Activated CD4-positive, alpha-beta T cell treated with anti-CD3 and anti-CD28 coated beads, Interleukin-2, amount 10 ng/mL, durations not matched to agents 7 days and 5 days (primary cell): Measurements from ENCODE around the gene RCOR2. TPM values are rescaled to one million over a fixed set of nuclear protein-coding genes. Genes with fewer than 3 reads are reported as not detected.
A peak's percentile ranks its signal among the peaks of the same experiment; 100 is the strongest.

Source experiments
- CTCF ChIA-PET: fragments of 350-600 bp; sonication (Branson Sonifier 250); formaldehyde crosslinking; loops from one replicate; lab custom pipeline; 2021; ENCODE audit warnings: antibody characterized with exemption; lab: Charles Lee
- POLR2A ChIA-PET: fragments of 350-600 bp; sonication (Branson Sonifier 250); formaldehyde crosslinking; loops from one replicate; lab custom pipeline; 2021; ENCODE audit warnings: antibody characterized with exemption; lab: Charles Lee
- DNase-seq: peaks from one replicate; pipeline ENCODE4 v3.0.0-alpha.2; 2020
- H3K27ac Mint-ChIP-seq: one replicate; pipeline ENCODE4 v1.8.0; 2021; ENCODE audit warnings: mild to moderate bottlenecking, moderate library complexity, mixed read lengths
- H3K27me3 Mint-ChIP-seq: one replicate; pipeline ENCODE4 v1.8.0; 2021; ENCODE audit warnings: mixed read lengths
- H3K36me3 Mint-ChIP-seq: one replicate; pipeline ENCODE4 v1.8.0; 2021; ENCODE audit warnings: low read depth, mixed read lengths
- H3K4me1 Mint-ChIP-seq: one replicate; pipeline ENCODE4 v1.8.0; 2021; ENCODE audit warnings: mixed read lengths
- H3K4me3 Mint-ChIP-seq: one replicate; pipeline ENCODE4 v1.8.0; 2021; ENCODE audit warnings: mild to moderate bottlenecking, moderate library complexity, mixed read lengths
- H3K9me3 Mint-ChIP-seq: one replicate; pipeline ENCODE4 v1.8.0; 2021; ENCODE audit warnings: mixed read lengths
- total RNA-seq, 2 experiments: library from RNA; stranded (reverse); gene quantifications; one replicate each; pipeline ENCODE4 v1.2.3, GENCODE V29; 2021

Gene RCOR2
- total RNA-seq, 2 experiments from 2014 or later: 0.12 to 0.40 TPM

DNA sequence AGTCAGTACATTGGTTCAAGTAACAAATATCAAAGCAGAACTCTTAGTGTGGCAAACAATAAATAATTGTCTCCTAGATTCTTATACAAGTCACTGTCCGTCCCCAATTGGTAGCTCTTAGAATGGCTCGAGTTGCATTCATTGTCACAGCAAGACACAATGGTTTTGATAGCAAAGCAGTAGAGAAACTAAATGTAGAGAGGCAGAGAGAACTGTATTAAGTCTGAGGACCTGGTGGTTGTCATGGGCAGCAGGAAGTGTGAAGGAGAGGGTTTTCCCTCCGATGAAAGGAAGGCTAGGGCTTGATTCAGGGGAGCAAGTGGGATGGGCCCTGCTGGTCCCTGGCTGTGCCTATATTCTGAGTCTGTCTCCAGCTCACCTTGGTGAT is 36.6 kb downstream of the RCOR2 start:
- POLR2A ChIA-PET: no interaction called here

DNA sequence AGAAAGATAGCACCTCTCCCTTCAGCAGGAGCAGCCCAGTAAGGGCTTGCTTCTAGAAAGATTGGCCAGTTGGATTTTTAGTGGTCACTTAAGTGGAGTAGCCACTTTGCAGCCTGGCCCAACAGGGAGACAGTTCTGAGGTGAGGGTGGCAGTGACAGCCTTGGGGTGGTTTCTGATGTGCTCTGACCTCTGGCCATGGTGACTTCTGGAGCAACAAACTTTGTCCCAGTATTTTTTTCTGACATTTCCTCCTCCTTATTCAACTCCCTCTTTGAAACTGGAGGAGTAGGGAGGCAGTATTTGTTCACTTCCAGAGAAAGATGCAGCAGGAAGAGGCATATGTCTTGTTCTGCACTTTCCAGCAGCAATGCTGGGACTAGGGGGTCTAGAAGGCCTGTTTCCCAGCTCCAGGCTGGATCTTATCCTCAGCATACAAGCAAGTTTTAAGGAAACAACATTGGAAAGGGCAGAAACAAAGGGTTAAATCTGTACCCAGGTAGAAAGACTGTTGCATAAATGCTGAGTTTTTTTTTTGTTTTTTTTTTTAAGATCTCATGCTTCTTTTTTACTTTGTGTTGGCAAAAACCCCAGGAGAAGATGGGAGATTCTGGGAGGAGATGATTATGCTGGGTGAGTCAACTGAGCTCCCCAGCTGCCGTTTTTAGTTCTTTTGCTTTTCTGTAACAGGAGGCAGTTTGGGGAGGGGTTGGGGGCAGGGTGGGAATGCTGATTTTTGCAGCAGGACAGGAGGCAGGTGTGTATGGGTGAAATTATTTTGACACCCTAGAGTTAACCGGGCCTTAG is 37.2 kb downstream of the RCOR2 start:
- H3K4me1 Mint-ChIP-seq: peaks cover 68% of the 10 kb centered on the region
- DNase-seq: no peak
- no peak overlapping the region for H3K4me3 Mint-ChIP-seq
- no peaks in the 10 kb centered on the region for H3K9me3 Mint-ChIP-seq
- peaks cover 35% of the 10 kb centered on the region for H3K36me3 Mint-ChIP-seq
- ChIA-PET CTCF (no interaction called here), POLR2A (interaction anchor here (0.6 to 0.7 kb wide), 2 partner anchors 321 to 640 kb away, joined by 3 to 4 read pairs; no protein-coding TSS in a partner anchor)
- no peaks in the 10 kb centered on the region for H3K27me3 Mint-ChIP-seq
- H3K27ac Mint-ChIP-seq: peak overlapping the region; percentile 25

More for the DNA sequence above, 36.6 kb downstream of the RCOR2 start:
- no peak for DNase-seq
- Mint-ChIP-seq H3K27ac (peak overlapping the region; percentile 57), H3K36me3 (peaks cover 35% of the 10 kb centered on the region), H3K4me3 (no peak overlapping the region), H3K9me3 (no peaks in the 10 kb centered on the region), H3K4me1 (peaks cover 68% of the 10 kb centered on the region), H3K27me3 (no peaks in the 10 kb centered on the region)
- CTCF ChIA-PET: no interaction called here

DNA sequence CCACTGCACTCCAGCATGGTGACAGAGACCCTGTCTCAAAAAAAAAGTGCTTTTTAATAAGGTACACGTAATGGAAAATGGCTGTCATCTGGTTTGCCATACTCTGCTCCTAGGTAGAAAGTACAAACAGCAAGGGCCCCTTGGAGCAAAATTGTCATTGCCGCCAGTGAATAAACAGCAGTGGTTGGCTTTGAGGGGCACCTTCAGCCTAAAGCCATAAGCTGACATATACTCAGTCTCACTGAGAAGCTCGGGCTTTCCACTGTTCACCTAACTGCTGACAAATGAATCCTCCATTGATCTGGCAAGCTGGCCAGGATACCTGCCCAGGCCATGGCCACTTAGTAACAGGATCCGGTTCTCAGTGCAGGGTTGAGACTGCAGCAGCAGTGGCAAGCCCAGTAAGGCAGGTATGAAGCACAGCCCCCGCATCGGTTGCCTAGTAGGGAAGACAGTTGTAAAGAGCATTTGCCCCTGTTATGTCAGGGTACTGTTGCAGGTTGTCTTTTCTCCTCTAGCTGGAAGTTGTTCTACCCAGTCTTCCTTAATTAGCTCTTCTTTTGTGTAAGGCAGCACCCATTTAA is 39.2 kb downstream of the RCOR2 start:
- peaks cover 63% of the 10 kb centered on the region for H3K4me1 Mint-ChIP-seq
- H3K36me3 Mint-ChIP-seq: peaks cover 42% of the 10 kb centered on the region
- no peaks in the 10 kb centered on the region for H3K9me3 Mint-ChIP-seq
- H3K4me3 Mint-ChIP-seq: no peak overlapping the region
- H3K27ac Mint-ChIP-seq: no peak overlapping the region
- POLR2A ChIA-PET: no interaction called here
- CTCF ChIA-PET: interaction anchor here (0.6 to 1.1 kb wide), 4 partner anchors 13 to 23 kb away, joined by 3 read pairs; no protein-coding TSS in a partner anchor
- H3K27me3 Mint-ChIP-seq: no peaks in the 10 kb centered on the region
- DNase-seq: no peak

DNA sequence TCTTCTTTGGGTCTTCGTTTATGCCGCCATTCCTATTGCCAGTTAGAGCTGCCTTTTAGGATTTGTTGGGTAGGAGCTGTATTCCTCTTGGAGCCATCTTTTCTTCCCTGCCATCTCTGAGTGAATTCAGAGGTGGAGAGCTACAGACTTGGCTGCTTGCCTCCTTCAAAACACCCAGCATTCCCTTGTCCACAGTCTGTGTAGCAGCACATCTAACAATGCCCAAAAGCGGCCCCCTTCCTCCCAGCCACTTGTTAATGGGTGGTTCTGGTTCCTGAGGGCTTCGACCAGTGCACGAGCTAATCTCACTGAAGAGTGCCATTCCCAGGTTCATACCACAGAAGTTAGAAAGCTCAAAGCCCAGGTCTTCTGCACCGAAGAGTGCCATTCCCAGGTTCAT is 40.3 kb downstream of the RCOR2 start:
- CTCF ChIA-PET: interaction anchor here (0.8 to 2.8 kb wide), 6 partner anchors 9 to 22 kb away, joined by 3 to 13 read pairs (median 3); no protein-coding TSS in a partner anchor
- Mint-ChIP-seq H3K9me3 (no peaks in the 10 kb centered on the region), H3K4me3 (no peak overlapping the region), H3K27me3 (no peaks in the 10 kb centered on the region), H3K36me3 (peaks cover 42% of the 10 kb centered on the region), H3K27ac (no peak overlapping the region), H3K4me1 (peaks cover 66% of the 10 kb centered on the region)
- POLR2A ChIA-PET: no interaction called here
- DNase-seq: no peak

DNA sequence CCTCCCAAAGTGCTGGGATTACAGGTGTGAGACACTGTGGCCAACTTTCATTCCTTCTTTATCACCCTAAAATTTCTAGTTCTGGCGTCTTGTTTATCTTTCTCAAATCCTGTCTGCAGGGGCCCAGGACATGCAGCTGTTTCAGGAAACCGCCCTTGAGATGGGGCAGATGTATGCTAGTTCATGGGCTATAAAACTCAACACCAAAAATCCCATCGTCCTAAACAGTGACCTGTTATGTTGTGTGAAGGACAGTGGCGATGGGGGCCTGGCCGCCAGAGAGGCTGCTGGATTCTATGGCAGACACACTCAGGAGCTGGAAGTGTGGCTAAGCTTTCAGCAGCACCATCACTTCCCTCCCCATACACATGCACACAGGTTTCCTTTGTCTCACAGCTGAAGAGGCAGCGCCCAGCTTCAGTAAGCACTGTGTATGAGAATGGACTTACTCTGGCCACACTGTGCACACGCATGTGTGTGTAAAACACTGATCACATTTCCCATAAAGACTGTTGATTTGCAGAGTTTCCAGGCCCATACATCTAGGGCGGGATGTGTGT is 41.4 kb downstream of the RCOR2 start:
- H3K27me3 Mint-ChIP-seq: no peaks in the 10 kb centered on the region
- H3K4me3 Mint-ChIP-seq: no peak overlapping the region
- H3K27ac Mint-ChIP-seq: no peak overlapping the region
- peaks cover 42% of the 10 kb centered on the region for H3K36me3 Mint-ChIP-seq
- no peak for DNase-seq
- no peaks in the 10 kb centered on the region for H3K9me3 Mint-ChIP-seq
- H3K4me1 Mint-ChIP-seq: peaks cover 65% of the 10 kb centered on the region
- ChIA-PET CTCF (interaction anchor here (0.8 to 2.8 kb wide), 4 partner anchors 8 to 23 kb away, joined by 3 to 13 read pairs (median 4); no protein-coding TSS in a partner anchor), POLR2A (interaction anchor here (0.5 kb wide), 1 partner anchor 19 kb away, joined by 4 read pairs; no protein-coding TSS in a partner anchor)

DNA sequence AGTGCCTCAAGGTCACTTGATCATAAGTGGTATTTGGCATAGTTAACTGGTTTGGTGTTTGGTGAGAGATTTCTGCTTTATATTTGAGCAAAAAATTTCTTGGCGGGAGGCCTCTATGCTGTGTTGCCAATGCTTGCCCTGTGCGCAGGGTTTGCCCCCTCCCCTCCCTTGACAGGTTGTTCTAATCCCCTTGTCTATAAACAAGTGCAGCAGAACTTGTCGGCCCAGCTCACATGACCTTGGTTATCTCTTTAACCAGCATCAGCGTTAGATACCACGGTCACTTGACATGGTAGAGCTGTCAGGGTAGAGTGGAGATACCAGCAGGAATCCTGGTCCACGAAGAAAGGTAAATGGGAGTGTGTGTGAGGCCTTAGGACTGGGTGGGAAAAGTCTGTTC is 42.5 kb downstream of the RCOR2 start:
- ChIA-PET POLR2A (no interaction called here), CTCF (interaction anchor here (0.5 to 2.8 kb wide), 4 partner anchors 11 to 301 kb away, joined by 3 to 13 read pairs (median 4); no protein-coding TSS in a partner anchor)
- no peak for DNase-seq
- peaks cover 65% of the 10 kb centered on the region for H3K4me1 Mint-ChIP-seq
- no peak overlapping the region for H3K4me3 Mint-ChIP-seq
- H3K27ac Mint-ChIP-seq: no peak overlapping the region
- H3K27me3 Mint-ChIP-seq: no peaks in the 10 kb centered on the region
- peaks cover 40% of the 10 kb centered on the region for H3K36me3 Mint-ChIP-seq
- H3K9me3 Mint-ChIP-seq: no peaks in the 10 kb centered on the region

DNA sequence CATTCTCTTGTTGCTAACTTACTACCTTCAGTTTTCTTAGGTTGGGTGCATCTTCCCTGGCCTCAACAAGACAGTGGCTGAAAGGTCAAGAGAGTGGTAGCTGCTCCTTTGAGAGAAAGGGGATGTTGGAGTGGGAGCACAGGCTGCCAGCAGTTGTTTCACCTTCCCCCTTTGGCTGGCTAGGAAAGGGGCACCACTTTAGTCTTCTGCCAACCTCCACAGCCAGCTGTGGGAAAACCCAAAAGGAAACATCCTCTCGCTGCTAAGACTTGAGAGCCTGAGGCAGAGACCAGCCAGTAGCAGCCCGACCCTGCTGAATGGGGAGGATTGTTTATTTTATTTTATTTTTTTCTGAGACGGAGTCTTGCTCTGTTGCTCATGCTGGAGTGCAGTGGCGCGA is 43.7 kb downstream of the RCOR2 start:
- H3K27me3 Mint-ChIP-seq: no peaks in the 10 kb centered on the region
- ChIA-PET CTCF (interaction anchor here (0.8 to 2.0 kb wide), 6 partner anchors 10 to 73 kb away, joined by 3 to 7 read pairs (median 4); partner anchors contain the start of genes MARK2 and RCOR2), POLR2A (interaction anchor here (0.7 kb wide), 1 partner anchor 398 kb away, joined by 3 read pairs; no protein-coding TSS in a partner anchor)

DNA sequence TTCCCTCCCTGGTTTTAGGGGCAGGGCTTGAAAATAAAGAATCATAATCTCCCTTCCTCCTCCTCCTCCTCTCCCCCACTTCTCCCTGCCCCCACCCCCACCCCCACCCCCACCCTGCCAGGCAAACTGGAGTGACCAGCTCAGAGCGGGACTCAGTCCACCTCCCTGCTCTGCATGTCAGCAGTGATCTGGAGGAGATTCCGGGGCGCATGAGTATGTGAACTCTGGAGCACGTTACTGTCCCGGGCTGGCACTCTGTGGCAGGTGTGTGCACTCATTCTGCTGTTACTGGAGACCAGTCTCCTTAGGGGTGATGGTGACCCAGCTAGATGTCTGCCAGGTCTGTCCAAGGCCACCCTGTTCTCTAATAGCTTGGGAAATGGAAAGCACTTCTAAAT is 44.2 kb downstream of the RCOR2 start:
- Mint-ChIP-seq H3K27ac (no peak overlapping the region), H3K9me3 (no peaks in the 10 kb centered on the region), H3K27me3 (no peaks in the 10 kb centered on the region), H3K4me3 (no peak overlapping the region), H3K36me3 (peaks cover 42% of the 10 kb centered on the region), H3K4me1 (peaks cover 70% of the 10 kb centered on the region)
- ChIA-PET CTCF (interaction anchor here (0.9 to 2.0 kb wide), 5 partner anchors 9 to 73 kb away, joined by 3 to 7 read pairs (median 5); partner anchors contain the start of genes MARK2 and RCOR2), POLR2A (interaction anchor here (0.7 kb wide), 1 partner anchor 398 kb away, joined by 3 read pairs; no protein-coding TSS in a partner anchor)
- no peak for DNase-seq

More for the DNA sequence above, 43.7 kb downstream of the RCOR2 start:
- DNase-seq: no peak
- no peak overlapping the region for H3K27ac Mint-ChIP-seq
- no peak overlapping the region for H3K4me3 Mint-ChIP-seq
- H3K9me3 Mint-ChIP-seq: no peaks in the 10 kb centered on the region
- peaks cover 44% of the 10 kb centered on the region for H3K36me3 Mint-ChIP-seq
- H3K4me1 Mint-ChIP-seq: peaks cover 69% of the 10 kb centered on the region

DNA sequence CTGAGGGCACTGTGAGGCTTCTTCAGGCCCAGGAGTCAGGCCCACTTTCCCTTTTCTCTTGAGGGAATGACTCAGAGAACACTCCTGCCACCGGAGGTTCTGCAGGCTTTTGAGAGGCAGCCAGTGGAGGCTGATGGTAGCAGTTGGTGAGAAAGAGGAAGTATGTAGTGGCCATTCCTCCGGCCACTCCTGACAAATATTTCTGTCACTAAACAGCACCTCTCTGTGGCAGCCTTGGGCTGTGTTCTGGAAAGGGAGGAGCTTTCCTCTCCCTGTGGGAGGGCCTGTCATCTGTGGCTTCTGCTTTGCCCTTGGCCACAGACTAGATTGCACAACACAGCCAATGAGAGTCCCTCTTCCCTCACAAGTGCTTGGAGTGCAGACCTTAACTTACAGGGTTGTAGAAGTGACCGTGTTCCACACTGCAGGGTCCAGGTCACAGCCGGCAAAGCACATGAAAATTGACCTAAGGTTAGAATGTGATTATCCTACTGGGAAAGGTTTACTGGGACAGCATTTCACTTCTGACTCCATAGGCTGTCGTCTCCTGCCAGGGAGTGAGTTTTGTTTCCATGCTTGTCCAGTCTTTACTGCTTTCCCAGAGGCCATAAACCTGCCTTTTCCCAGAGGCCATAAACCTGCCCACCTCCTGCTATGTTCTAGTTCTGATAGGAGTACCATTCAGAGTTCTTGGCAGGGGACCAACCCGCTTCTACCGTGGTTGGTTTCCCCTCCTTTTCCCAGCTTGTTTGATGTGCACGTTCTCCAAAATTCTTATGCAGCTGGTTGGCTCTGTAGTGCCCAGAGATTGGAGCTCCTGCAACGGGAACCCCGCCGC is 44.8 kb downstream of the RCOR2 start:
- H3K27ac Mint-ChIP-seq: peak overlapping the region; percentile 80
- POLR2A ChIA-PET: interaction anchor here (0.5 kb wide), 1 partner anchor 62 kb away, joined by 5 read pairs; no protein-coding TSS in a partner anchor
- H3K4me3 Mint-ChIP-seq: no peak overlapping the region
- peaks cover 48% of the 10 kb centered on the region for H3K36me3 Mint-ChIP-seq
- CTCF ChIA-PET: interaction anchor here (0.5 to 2.0 kb wide), 5 partner anchors 9 to 1304 kb away, joined by 4 to 7 read pairs (median 6); partner anchors contain the start of genes MARK2 and RCOR2
- DNase-seq: peak; percentile 67
- no peaks in the 10 kb centered on the region for H3K9me3 Mint-ChIP-seq
- H3K27me3 Mint-ChIP-seq: no peaks in the 10 kb centered on the region
- peaks cover 74% of the 10 kb centered on the region for H3K4me1 Mint-ChIP-seq

DNA sequence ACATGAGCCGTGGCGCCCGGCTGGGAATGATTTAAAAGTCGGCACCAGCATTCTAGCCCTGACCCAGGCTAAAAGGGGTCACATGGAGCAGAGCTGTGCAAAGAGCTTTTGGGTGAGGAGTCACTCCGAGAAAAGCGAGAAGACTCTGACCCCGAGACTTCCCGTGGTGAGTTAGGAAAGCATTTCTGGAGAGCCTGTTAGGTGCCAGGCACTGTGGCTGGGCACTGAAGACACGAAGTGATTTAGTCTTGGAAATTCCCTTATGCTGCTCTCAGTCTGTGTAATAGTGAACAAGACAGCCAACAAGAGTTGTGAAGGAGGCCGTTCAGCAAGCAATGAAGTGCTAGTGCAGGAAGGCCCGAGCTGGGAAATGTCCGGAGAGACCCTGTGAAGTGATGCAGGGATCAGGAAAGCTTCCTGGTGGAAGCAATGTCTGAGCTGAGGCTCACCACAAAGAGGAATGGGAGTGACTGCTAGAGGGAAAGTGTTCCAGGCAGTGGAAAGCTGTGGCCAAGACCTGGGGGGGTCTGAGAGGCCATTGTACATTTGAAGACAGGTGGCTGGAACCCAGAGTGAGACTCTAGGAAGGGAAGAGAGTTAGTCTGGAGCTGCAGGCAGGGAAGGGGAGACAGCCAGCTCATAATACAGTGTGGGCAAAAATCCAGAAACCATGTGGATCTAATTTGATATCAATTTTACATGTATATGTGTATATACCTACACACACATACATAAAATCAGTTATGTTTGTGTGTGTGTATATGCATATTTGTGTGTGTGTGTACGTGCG is 46.4 kb downstream of the RCOR2 start:
- H3K27me3 Mint-ChIP-seq: no peaks in the 10 kb centered on the region
- peaks cover 87% of the 10 kb centered on the region for H3K4me1 Mint-ChIP-seq
- H3K9me3 Mint-ChIP-seq: no peaks in the 10 kb centered on the region
- peaks cover 54% of the 10 kb centered on the region for H3K36me3 Mint-ChIP-seq
- H3K4me3 Mint-ChIP-seq: no peak overlapping the region
- POLR2A ChIA-PET: no interaction called here
- H3K27ac Mint-ChIP-seq: peak overlapping the region; percentile 89
- no peak for DNase-seq
- CTCF ChIA-PET: interaction anchor here (0.6 to 2.3 kb wide), 4 partner anchors 12 to 1328 kb away, joined by 3 to 7 read pairs (median 4); no protein-coding TSS in a partner anchor

DNA sequence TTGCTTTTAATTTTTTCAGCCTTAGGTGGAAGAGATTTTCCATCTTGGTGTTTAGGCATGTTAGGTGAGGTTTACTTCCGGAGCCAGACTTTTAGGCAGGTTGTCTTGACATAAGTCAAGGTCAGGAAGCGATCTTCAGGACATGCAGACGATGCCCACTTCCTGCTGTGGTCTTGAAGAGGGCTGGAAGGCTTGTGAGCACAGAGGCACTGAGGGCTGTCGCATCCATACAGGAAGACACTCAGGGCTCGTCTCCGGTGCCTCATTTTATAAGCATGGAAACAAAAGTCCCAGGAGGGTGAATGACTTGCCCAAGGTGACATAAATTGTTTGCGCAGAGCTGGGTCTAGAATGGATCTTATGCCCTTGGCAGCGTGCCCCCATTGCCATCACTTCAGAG is 47.3 kb downstream of the RCOR2 start:
- ChIA-PET POLR2A (no interaction called here), CTCF (interaction anchor here (0.6 to 2.3 kb wide), 4 partner anchors 11 to 1327 kb away, joined by 3 to 7 read pairs (median 4); partner anchors contain the start of gene RCOR2)
- Mint-ChIP-seq H3K36me3 (peaks cover 53% of the 10 kb centered on the region), H3K4me3 (peak overlapping the region; percentile 55), H3K27me3 (no peaks in the 10 kb centered on the region), H3K4me1 (peaks cover 90% of the 10 kb centered on the region), H3K27ac (peak overlapping the region; percentile 89), H3K9me3 (no peaks in the 10 kb centered on the region)
- peak; percentile 73 for DNase-seq
